HG02870 (cell line): Measurements from ENCODE around the gene COX20.
A peak's percentile ranks its signal among the peaks of the same experiment; 100 is the strongest.
"Not testable (repeated sequence)": the region's sequence is repeated elsewhere in the genome, so short reads cannot be mapped to it uniquely, and the experiment has no call there.

Experiments used
- ATAC-seq: cut with Tn5 transposase; IDR thresholded peaks from one replicate; pipeline ENCODE4 v1.9.1; 2021; ENCODE audit warnings: mild to moderate bottlenecking, moderate library complexity; ENCODE audit not compliant: unreplicated experiment

COX20 gene, protein sequence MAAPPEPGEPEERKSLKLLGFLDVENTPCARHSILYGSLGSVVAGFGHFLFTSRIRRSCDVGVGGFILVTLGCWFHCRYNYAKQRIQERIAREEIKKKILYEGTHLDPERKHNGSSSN

DNA sequence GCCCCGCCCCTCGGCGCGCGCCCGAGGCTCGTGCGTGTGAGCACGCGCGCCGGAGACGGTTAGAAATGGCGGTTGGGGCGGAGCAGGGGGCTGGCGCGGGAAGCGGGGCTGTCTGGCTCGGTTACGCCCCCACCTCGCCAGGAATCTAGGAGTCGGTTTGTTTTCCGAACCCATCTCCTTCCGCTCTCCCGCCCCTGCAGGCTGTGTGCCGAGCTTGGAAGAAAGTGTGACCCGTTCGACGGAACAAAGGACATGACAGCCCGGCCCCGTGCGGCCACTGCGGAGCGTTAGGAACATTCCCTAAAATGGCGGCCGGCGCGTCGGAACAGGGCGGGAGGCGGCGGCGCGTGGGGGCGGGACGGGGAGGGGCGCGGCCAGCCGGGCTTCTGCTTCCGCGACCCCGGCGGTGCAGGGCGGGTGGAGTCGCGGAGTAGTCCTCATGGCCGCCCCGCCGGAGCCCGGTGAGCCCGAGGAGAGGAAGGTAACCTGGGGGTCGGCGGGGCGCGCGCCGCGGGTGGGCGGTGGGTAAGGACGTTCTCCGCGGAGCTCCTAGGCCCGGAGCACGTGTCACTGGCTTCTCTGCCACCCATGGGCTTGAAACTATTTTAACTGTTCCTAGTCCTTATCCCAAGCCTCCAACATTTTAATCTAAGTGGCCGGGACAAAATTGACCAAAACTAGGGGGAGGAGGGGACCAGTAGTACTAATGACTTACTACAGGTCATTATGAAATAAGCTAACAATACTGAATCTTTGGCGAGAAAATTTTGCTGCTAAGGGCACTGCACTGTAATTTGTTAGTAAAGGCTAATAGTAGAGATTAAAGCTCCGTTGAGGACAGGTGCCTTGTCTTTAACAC lies at the start of gene COX20:
COX20 (plus strand) TSS at position 383 of the 859 bp plus-strand sequence; CDS start at position 440, 57 bp downstream.
- ATAC-seq: peak; percentile 52

DNA sequence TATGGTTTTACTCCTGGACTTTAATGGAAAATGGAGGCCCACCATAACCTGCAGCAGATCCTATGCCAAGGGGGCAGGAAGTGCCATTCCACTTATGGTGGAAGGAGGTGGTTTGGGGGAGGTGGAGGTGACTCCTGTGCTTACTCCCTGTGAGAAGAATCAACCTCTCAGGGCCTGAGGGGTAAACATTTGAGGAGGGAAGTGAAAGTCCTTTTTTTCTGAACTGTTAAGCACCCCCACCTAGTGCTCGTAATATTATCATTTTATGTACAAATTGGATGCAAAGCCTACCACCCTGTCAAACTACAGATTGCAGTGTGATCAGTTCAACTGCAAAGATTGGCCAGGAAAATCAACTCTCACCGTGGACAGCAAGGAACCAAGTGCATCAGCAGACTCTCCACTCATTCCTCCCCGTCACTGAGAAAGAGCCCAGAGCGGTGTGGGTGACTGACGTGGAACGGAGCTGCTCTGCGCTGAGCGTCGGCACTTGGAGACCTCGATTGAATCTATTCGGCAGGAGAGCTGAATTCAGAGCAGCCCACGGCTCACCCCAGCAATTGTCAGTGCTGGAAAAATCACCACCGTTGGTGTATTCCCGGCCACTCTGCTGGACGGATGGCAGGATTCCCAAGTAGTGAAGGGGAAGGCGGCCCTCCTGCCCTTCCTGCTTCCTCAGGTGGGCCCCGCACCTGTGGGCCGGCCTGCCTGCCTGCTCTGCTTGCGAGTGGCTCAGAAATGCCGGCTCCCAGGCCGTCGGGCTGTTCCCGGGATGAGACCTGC lies 46.8 kb upstream of the COX20 start:
- ATAC-seq: no peak

DNA sequence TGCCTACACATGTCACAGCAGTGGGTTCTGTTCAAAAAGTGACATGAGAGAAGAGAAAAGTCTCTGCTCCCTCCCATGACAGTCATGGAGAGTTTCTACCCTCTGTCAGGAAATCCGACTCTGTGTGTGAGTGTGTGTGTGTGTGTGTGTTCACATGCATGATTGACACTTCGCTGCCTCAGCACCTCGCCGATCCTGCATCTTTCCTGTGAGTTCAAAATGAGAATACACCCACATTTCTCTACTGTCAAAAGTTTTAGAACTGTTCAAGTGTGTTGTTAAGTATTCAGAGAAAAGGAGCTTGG lies 46.2 kb upstream of the COX20 start:
- ATAC-seq: no peak

DNA sequence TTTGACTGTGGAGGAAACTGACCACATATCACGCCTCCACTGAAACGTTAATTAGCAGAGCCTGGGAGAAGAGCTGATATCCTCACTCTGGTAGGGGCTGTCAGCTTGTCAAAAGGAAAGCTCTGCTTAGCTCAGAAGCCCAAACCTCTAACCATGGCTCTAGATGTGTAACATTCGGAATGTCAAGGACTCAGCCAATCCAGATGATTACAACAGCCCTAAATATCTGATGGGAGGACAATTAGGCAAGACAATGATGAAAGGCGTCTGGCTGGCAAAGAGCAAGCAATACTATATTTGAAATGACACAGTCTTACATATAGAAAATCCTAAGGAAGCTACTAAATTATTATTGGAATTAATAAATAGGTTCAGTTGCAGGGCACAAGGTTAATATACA lies 45.7 kb upstream of the COX20 start:
- ATAC-seq: no peak

DNA sequence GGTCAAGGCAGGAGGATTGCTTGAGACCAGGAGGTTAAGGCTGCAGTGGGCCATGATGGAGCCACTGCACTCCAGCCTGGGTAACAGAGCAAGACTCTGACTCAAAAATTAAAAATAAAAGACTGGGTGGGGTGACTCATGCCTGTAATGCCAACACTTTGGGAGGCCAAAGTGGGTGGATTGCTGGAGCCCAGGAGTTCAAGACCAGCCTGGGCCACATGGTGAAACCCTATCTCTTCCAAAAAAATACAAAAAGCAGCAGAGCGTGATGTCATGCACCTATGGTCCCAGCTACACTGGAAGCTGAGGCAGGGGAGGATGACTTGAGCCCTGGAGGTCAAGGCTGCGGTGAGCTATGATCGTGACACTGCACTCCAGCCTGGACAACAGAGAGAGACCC lies 44.4 kb upstream of the COX20 start:
- no peak for ATAC-seq

DNA sequence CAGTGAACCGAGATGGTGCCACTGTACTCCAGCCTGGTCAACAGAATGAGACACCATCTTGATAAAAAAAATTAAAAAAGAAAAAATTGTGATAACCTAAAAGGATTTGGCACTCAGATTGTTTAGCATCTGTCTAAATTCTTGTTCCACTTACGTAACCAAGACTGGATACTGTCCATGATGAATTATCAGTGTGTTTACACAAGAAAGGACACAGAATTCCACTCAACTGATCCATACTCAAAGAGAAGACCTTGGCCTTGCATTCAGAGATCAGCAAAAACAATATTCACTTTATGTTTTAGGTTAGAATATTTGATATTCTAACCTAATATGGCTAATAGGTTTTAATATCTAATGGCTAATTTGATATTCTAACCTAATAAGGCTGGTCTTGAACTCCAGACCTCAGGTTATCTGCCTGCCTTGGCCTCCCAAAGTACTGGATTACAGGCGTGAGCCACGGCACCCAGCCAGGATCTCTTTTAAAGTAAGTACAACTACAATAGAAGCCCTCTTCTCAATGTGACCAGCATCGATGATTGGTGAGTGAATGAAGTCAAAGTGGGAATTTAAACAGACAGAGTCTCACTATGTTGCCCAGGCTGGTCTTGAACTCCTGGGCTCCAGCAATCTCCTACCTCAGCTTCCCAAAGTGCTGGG lies 43.1 kb upstream of the COX20 start:
- ATAC-seq: no peak

DNA sequence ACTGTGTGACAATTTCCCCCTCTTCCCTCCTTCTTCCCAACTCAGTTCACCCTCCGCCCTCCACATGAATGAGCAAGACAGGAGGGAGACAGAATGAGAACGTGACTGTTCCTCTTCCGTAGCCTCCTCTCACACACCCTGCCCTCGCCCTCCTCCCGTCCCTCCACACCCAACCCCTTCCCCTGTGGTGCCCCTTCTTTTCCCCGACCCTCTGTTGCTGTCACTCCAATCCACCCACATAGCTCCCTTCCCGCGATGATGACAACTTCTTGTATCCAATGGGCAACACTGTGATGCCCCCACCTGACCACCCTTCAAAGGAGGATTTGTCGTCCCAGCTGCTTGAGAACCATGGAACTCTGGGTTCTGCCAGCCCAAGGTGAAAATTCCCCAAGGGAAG lies 41.4 kb upstream of the COX20 start:
- no peak for ATAC-seq

DNA sequence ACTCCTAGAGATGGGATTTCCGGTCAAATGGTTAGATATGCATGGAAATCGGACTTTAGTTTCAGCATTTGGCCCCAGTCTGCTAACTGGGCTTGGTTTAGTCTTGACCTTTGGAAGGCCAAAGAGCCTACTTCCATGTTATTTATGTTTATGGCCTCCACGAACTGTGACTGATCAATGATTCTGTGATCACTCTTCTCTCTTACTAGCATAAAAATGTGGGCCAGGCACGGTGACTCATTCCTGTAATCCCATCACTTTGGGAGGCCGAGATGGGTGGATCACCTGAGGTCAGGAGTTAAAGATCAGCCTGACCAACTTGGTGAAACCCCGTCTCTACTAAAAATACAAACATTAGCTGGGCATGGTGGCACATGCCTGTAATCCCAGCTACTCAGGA lies 40.9 kb upstream of the COX20 start:
- not testable (repeated sequence) for ATAC-seq

DNA sequence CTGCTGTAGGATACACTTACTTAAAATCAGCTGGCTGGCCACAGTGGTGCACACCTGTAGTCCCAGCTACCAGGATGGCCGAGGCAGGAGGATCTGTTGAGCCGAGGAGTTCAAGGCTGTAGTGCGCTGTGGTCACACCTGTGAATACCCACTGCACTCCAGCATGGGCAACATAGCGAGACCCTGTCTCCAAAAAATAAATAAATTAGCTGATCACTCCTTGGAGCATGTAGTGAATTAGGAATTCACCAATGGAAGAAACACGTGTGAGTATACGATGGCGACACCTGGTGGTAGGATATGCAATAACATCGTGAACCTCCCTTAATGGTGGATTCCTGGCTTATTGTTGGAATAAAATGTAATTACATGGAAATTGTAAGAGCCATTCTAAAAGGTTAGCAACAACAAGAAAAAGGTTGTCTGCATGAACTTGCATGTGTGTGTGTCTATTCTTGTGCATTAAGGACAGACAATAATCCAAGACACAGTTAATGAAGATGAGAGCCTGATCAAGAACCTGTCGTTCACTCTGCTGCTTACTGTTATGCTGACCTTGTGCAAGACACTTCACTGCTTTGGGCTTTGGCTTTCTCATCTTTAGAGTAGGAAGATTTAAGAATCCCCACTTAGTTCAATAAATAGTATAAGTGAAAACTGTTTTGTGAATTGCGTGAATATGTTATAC lies 38.6 kb upstream of the COX20 start:
- ATAC-seq: no peak

DNA sequence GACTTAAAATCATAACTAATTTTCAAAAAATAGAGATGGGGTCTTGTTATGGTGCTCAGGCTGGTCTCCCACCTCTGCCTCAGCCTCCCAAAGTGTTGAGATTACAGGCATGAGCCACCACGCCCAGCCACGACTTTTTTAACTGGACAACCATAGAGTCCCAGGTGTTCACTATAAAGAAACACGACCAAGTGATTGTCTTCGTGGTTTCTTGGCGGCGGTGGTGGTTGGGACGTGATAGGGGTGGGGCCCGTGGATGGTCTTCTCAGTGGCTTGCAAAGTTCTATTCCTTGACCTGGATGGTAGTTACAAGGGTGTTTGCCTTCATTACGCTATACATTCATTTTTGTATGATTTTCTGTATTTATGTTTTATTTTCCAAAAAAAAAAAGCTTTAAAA lies 34.6 kb upstream of the COX20 start:
- ATAC-seq: no peak

DNA sequence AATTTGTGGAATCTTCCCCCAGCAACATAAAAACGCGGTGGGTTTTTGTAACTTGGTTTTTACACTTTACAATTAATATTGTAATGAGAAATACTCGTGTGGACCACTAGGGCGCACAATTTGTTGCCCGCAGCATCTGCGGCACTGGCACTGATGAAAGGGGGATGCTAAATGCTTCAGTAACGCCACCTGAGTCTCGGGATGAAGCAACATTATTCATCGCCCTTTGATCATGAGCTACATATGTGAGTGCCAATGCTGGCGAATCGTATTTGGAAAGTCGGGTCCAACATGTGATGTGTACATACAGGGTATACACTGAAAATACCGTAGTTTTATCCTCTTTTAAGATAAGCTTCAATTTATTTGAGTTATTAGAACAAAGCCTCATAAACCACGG lies 34.2 kb upstream of the COX20 start:
- peak; percentile 69 for ATAC-seq

DNA sequence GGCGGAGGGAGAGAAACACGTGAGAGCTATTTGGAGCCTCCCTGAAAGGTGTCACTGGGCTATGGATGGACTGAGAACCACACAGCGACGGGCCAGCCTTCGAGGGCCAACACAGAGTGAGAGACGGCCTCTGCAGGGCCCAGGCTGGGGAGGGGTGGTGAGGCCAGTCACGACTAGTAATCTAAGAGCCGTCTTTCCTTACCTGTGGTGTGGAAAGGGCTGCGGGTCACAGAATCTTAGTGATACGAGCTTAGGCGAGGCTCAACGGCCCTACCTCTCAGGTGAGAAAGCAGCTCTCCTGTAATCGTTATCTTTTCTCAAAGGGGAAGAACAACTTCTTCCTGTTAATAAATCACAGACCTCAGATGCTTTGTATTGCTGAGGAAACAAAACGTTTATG lies 33.4 kb upstream of the COX20 start:
- no peak for ATAC-seq

DNA sequence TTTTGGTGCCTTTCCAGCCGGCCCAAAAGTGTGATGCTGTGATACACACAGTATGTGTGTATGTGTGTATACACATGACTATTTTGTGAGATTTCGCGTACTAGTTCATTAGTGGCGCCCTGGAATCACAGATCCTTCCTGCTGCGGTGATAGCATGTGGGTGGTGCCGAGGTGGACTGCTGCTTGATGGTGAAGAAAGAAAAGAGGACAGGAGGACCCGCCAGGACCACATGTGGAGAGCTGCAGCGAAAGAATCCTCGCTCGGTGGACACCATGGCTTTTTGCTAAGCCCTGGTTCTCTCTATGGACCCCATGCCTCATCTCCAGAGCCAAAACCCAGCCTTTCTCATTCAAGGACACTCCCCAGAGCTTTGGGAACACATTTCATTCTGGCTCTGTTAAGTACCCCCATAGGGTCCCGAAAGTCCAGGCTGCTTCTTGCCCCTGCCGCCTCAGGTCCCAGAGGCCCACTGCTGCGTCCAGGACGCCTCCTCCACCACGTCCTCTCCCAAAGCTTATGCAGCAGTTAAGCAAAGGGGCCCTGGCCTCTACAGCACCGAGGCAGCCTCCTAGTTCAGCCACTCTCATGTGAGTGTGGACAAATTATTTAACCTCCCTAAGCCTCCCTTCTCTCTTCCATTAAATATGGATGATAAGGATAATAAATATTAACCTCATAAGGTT lies 32.8 kb upstream of the COX20 start:
- no peak for ATAC-seq

DNA sequence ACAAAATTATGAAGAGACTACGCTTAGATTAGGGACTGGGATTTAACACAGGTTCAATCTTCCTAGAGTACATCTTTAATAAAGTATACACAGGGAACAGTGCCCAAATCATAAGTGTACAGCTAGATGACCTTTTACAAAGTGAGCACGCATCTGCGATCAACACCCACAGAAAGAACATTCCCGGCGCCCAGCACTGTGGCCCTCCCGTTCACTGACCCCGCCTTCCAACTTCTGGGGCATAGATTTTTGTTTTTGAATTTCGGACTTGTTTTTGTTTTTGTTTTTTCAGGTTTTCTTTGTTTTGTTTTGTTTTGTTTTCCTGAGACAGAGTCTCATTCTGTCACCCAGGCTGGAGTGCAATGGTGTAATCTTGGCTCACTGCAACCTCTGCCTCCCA lies 30.6 kb upstream of the COX20 start:
- no peak for ATAC-seq

DNA sequence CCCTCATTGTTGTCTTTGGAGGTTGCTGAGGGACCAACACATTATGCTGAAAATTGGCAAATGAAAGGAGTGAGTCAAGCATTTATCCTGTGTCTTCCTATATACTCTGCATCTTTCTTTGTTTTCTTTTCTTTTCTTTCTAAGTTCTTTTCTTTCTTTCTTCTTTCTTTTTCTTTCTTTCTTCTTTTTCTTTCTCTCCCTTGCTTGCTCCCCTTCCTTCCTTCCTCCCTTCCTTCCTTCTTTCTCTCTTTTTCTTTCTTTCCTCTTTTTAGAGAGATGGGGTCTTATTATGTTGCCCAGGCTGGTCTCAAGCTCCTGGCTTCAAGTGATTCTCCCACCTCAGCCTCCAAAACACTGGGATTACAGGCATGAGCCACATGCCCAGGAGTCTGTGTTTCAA lies 28.3 kb upstream of the COX20 start:
- ATAC-seq: no peak

DNA sequence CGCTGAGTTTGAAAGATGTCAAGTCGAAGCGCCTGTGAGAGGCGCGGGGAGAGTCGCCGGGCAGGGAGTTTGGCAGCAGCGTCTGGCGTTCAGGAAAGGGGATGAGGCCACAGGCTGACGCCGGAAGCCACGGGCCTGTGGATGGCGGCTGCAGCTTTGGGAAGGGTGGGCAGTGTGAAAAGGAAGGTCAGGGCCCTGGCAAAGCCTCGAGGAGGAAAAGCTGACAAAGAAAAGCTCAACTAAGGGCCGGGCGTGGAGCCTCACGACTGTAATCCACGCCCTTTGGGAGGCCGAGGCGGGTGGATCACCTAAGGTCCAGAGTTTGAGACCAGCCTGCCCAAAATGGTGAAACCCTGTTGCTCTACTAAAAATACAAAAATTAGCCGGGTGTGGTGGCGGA lies 25.2 kb upstream of the COX20 start:
- ATAC-seq: no peak

DNA sequence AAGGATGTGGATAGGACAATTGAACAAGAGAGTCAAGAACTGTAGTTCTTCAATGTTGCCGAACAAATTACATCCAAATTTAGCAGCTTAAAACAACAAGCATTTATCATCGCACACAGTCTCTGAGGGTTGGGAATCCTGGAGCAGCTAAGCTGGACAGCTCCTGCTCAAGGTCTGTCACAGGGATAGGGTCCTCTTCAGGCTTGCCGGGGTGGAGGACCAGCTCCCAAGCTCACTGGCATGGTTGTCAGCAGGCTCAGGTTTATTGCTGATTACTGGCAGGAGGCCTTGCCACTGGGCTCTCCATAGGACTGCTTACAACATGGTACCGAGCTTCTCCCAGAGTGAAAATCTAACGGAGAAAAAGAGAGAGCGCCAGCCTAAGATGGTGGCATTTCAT lies 22.1 kb upstream of the COX20 start:
- ATAC-seq: no peak

DNA sequence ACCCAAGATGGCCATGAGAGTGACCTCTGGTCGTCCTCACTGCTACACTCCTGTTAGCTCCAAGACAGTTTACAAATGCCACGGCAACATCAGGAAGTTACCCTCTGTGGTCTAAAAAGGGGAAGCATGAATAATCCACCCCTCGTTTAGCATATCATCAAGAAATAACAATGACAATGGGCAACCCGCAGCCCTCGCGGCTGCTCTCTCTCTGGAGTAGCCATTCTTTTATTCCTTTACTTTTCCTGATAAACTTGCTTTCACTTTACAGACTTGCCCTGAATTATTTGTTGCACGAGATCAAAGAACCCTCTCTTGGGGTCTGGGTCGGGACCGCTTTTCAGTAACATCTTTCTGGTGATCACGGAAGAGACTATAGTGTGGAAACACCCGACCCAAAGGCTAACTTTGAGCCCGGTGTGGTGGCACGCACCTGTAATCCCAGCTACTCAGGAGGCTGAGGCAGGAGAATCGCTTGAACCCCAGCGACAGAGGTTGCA lies 19.8 kb upstream of the COX20 start:
- ATAC-seq: no peak

DNA sequence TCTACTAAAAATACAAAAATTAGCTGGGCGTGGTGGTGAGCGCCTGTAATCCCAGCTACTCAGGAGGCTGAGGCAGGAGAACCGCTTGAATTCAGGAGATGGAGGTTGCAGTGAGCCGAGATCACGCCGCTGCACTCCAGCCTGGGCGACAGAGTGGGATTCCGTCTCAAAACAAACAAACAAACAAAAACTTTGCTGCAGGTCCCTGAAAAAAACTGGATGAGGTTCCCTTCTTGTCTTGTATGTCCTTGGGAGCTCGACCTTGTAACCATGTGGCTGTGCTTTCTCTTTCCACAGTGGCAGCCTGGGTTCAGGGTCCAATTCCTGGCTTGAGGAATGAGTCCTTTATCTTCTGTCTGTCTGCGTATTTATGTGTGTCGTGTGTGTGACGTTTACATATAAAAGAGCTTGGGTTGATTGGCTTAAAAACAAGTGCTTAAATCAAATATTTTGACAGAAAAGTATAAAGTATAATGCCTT lies 18.0 kb upstream of the COX20 start:
- ATAC-seq: no peak

DNA sequence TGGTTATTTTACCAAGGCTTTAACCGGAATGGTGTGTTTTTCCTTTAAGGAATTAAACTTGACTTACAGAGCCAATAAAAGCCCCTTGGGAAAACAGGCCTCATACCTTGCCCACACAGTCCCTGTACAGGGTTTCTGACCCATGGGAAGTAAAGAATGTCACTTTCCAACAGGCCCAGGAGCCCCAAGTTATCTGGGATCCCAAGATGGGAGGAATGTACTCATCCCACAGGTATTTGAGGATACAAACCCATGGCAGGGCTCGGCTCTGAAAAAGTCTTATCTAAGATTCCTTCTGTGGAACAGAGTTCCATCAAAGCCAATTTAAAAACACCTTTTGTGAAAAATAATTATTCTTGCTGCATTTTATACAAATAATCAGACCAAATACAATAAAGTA lies 15.3 kb upstream of the COX20 start:
- ATAC-seq: no peak
